Fibroblast of skin of right quadriceps (primary cell): ENCODE results near the gene ASS1.

Experiments used
- DNase-seq: peaks from one replicate; pipeline ENCODE4 v3.0.0-alpha.2; 2013

ASS1 gene

GRCh38 chr9:130458027-130458803 lies 13.5 kb downstream of the ASS1 start:
- no peak for DNase-seq

GRCh38 chr9:130458804-130459067 lies 14.0 kb downstream of the ASS1 start:
- DNase-seq: no peak

- no peak for DNase-seq
Measured at GRCh38 chr9:130459151-130459550, 14.4 kb downstream of the ASS1 start.

GRCh38 chr9:130459941-130460669 lies 15.3 kb downstream of the ASS1 start:
- no peak for DNase-seq

GRCh38 chr9:130461218-130461630 lies 16.5 kb downstream of the ASS1 start:
- DNase-seq: peak; percentile 36

- DNase-seq: no peak
Measured at GRCh38 chr9:130461731-130462130, 17.0 kb downstream of the ASS1 start.

- no peak for DNase-seq
Measured at GRCh38 chr9:130462685-130463540, 18.2 kb downstream of the ASS1 start.

- no peak for DNase-seq
Measured at GRCh38 chr9:130463763-130464745, 19.3 kb downstream of the ASS1 start.

- DNase-seq: no peak
Measured at GRCh38 chr9:130465383-130466096, 20.8 kb downstream of the ASS1 start.

- no peak for DNase-seq
Measured at GRCh38 chr9:130466537-130467217, 21.9 kb downstream of the ASS1 start.

- DNase-seq: no peak
Measured at GRCh38 chr9:130467316-130467715, 22.6 kb downstream of the ASS1 start.

GRCh38 chr9:130468566-130468965 lies 23.8 kb downstream of the ASS1 start:
- DNase-seq: no peak

GRCh38 chr9:130470269-130470668 lies 25.5 kb downstream of the ASS1 start:
- DNase-seq: no peak

GRCh38 chr9:130470950-130471349 lies 26.2 kb downstream of the ASS1 start:
- no peak for DNase-seq

GRCh38 chr9:130471411-130472183 lies 26.8 kb downstream of the ASS1 start:
- DNase-seq: no peak

- no peak for DNase-seq
Measured at GRCh38 chr9:130472184-130472705, 27.5 kb downstream of the ASS1 start.

GRCh38 chr9:130473009-130473408 lies 28.2 kb downstream of the ASS1 start:
- no peak for DNase-seq

GRCh38 chr9:130473566-130473965 lies 28.8 kb downstream of the ASS1 start:
- DNase-seq: no peak

GRCh38 chr9:130474106-130474505 lies 29.3 kb downstream of the ASS1 start:
- DNase-seq: no peak

- DNase-seq: no peak
Measured at GRCh38 chr9:130476151-130476730, 31.5 kb downstream of the ASS1 start.
